ENCODE results near the gene PARVB. TPM values are rescaled to one million over a fixed set of nuclear protein-coding genes. Genes with fewer than 3 reads are reported as not detected.

PARVB gene, protein sequence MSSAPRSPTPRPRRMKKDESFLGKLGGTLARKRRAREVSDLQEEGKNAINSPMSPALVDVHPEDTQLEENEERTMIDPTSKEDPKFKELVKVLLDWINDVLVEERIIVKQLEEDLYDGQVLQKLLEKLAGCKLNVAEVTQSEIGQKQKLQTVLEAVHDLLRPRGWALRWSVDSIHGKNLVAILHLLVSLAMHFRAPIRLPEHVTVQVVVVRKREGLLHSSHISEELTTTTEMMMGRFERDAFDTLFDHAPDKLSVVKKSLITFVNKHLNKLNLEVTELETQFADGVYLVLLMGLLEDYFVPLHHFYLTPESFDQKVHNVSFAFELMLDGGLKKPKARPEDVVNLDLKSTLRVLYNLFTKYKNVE
- 35.5 to 45.1 TPM (median 40.3 TPM) in 5 replicates for total RNA-seq (2022; extraction: Qiagen RNA extraction)

DNA sequence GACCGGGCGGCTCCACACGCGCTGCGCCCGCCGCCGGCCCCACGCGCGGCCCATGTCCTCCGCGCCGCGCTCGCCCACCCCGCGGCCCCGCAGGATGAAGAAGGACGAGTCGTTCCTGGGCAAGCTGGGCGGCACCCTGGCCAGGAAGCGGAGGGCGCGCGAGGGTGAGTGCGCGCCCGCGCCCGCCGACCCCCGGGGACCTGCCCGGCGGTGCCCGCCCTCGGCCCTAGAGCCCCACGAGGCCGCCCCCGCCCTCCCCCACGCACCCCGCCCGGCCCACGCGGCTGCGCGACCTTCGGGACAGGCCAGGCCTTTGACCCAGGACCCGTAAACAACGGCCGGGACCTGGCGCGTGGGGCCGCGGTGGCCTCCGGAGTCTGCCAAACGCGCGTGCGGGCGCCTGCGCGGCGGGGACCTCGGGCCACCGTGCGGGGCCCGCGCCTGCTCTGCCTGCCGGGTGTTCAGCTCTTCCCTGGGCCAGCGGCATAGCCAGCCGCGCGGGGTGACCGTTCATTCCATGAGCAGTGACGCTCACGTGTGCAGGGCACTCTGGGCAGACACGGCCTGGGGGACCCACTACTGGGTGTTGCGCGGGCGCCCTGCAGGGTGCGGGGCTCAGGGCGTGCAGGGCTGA, at the start of gene PARVB:
Gene PARVB, plus strand, starts transcription at position 15 of the 634 bp plus-strand sequence. Its CDS starts 38 bp downstream, at position 53.

DNA sequence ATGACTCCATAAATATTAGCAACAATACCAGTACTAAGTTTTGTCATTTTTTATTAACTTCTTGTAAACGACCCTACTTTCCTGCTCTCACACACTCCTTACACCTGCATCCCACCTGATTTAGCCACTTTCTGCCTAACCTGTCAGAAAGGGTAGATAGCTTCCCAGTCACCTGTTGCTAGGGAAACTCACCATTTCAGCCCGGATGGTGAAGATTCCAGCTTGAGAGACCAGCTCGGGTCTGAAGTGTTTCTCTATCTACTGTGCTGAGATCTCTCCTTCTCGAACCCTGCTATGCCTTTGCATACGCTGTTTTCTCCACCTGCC, 156.6 kb downstream of the PARVB start, which contains the start of gene PARVG:
Gene PARVG, plus strand, starts transcription at position 220 of the 327 bp plus-strand sequence. CDS start 2,405 bp downstream, outside the sequence.

Other genes starting within 250 kb of the PARVB start
- 0.38 to 0.62 TPM (median 0.51 TPM) in 5 replicates for gene EFCAB6, start 212.0 kb upstream of the PARVB start, total RNA-seq (2022; extraction: Qiagen RNA extraction)
- gene SULT4A1, start 161.8 kb upstream of the PARVB start, total RNA-seq (2022; extraction: Qiagen RNA extraction), result not detected in 5 replicates
- gene PNPLA5, start 132.3 kb upstream of the PARVB start, total RNA-seq (2022; extraction: Qiagen RNA extraction), result 0.03 to 0.07 TPM in 2 of 5 replicates, not detected in the others
- 0.68 to 1.2 TPM (median 0.95 TPM) in 5 replicates for gene PNPLA3, start 100.5 kb upstream of the PARVB start, total RNA-seq (2022; extraction: Qiagen RNA extraction)
- 43.5 to 49.1 TPM (median 46.7 TPM) in 5 replicates for gene SAMM50, start 68.9 kb upstream of the PARVB start, total RNA-seq (2022; extraction: Qiagen RNA extraction)
- 0.01 TPM in 1 of 5 replicates, not detected in the others for gene PARVG, start 156.6 kb downstream of the PARVB start, total RNA-seq (2022; extraction: Qiagen RNA extraction)

Measured in A549 treated with CORT108297 at 1 μM for 4 hours (cell line).